A673 (cell line): ENCODE data around the gene ZSCAN32. TPM values are rescaled to one million over a fixed set of nuclear protein-coding genes. Genes with fewer than 3 reads are reported as not detected.

Experiments used
- BruUV-seq: library from RNA; stranded (reverse); fragments of 400-500 nt; replicated peaks from 2 replicates; lab custom pipeline; 2021; lab: Mats Ljungman, UMichigan
- CTCF ChIA-PET: fragments of 300-600 bp; sonication (Branson Sonifier 250); formaldehyde crosslinking; loops from one replicate; lab custom pipeline; 2022; ENCODE audit warnings: antibody characterized with exemption; lab: Charles Lee
- POLR2A ChIA-PET: fragments of 300-600 bp; sonication (Branson Sonifier 250); formaldehyde crosslinking; loops from one replicate; lab custom pipeline; 2022; ENCODE audit warnings: antibody characterized with exemption; ENCODE audit not compliant: low non-redundant PET; lab: Charles Lee
- DNase-seq: peaks from one replicate; pipeline ENCODE4 v3.0.0-alpha.2; 2015; ENCODE audit warnings: low spot score
- H3K27ac ChIP-seq: fragments of 200-600 bp; sonication (generic); 2 replicates; pipeline ENCODE4 v1.5.1; 2016; ENCODE audit warnings: mixed run types, low read depth, mild to moderate bottlenecking, mixed read lengths, antibody characterized with exemption, low read length; ENCODE audit not compliant: poor library complexity, severe bottlenecking
- H3K27me3 ChIP-seq: fragments of 200-600 bp; sonication (generic); replicated peaks from 2 replicates; pipeline ENCODE4 v1.6.1; 2017; ENCODE audit warnings: mixed run types, low read depth, mild to moderate bottlenecking, mixed read lengths, antibody characterized with exemption, low read length; ENCODE audit not compliant: insufficient read depth, poor library complexity
- H3K36me3 ChIP-seq: fragments of 200-600 bp; sonication (generic); 2 replicates; pipeline ENCODE4 v1.6.1; 2016; ENCODE audit warnings: mixed run types, mild to moderate bottlenecking, mixed read lengths, antibody characterized with exemption, low read length; ENCODE audit not compliant: insufficient read depth, poor library complexity, severe bottlenecking
- H3K4me1 ChIP-seq: fragments of 200-600 bp; sonication (generic); 2 replicates; pipeline ENCODE4 v1.6.1; 2017; ENCODE audit warnings: mixed run types, mild to moderate bottlenecking, mixed read lengths, antibody characterized with exemption, low read length; ENCODE audit not compliant: insufficient read depth, poor library complexity, severe bottlenecking
- H3K4me3 ChIP-seq: fragments of 200-600 bp; sonication (generic); 2 replicates; pipeline ENCODE4 v1.5.1; 2016; ENCODE audit warnings: low read depth, mixed run types, mild to moderate bottlenecking, mixed read lengths, low read length; ENCODE audit not compliant: poor library complexity, severe bottlenecking
- H3K9me3 ChIP-seq: fragments of 200-600 bp; sonication (generic); 2 replicates; pipeline ENCODE4 v1.6.1; 2016; ENCODE audit warnings: mixed run types, low read depth, mild to moderate bottlenecking, mixed read lengths, antibody characterized with exemption, low read length; ENCODE audit not compliant: poor library complexity, severe bottlenecking
- EZH2 ChIP-seq: fragments of 200-600 bp; sonication (generic); IDR thresholded peaks from 2 replicates; pipeline ENCODE4 v1.6.1; 2017; ENCODE audit warnings: borderline replicate concordance, low read depth, mild to moderate bottlenecking, mixed read lengths, antibody characterized with exemption, low read length; ENCODE audit not compliant: poor library complexity, severe bottlenecking
- intact Hi-C: fragments of 100-400 bp; cut with micrococcal nuclease; formaldehyde crosslinking; loops from one replicate; pipeline ENCODE4 v1.10.0; 2022; ENCODE audit not compliant: unreplicated experiment
- total RNA-seq: library from RNA; stranded (reverse); gene quantifications from 2 replicates; pipeline ENCODE4 v1.2.3, GENCODE V29; 2021
- TF ChIP-seq, protein P1 (sequence below): fragments of 300-800, 200-600 bp; sonication (generic); conservative IDR thresholded peaks from 2 replicates; pipeline ENCODE4 v1.5.1; 2017; ENCODE audit warnings: low read depth, mild to moderate bottlenecking, antibody characterized with exemption, low read length, moderate library complexity, mixed read lengths

The ZSCAN32 gene
- total RNA-seq, 1 experiment from 2014 or later: 17.3 TPM

DNA sequence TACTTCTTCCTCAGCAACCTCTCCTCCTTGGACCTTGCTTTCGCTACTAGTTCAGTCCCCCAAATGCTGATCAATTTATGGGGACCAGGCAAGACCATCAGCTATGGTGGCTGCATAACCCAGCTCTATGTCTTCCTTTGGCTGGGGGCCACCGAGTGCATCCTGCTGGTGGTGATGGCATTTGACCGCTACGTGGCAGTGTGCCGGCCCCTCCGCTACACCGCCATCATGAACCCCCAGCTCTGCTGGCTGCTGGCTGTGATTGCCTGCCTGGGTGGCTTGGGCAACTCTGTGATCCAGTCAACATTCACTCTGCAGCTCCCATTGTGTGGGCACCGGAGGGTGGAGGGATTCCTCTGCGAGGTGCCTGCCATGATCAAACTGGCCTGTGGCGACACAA is 44.7 kb downstream of the ZSCAN32 start:
- BruUV-seq: no TSS peak
- H3K27me3 ChIP-seq: peaks cover 9% of the 10 kb centered on the region
- TF ChIP-seq, protein P1, sequence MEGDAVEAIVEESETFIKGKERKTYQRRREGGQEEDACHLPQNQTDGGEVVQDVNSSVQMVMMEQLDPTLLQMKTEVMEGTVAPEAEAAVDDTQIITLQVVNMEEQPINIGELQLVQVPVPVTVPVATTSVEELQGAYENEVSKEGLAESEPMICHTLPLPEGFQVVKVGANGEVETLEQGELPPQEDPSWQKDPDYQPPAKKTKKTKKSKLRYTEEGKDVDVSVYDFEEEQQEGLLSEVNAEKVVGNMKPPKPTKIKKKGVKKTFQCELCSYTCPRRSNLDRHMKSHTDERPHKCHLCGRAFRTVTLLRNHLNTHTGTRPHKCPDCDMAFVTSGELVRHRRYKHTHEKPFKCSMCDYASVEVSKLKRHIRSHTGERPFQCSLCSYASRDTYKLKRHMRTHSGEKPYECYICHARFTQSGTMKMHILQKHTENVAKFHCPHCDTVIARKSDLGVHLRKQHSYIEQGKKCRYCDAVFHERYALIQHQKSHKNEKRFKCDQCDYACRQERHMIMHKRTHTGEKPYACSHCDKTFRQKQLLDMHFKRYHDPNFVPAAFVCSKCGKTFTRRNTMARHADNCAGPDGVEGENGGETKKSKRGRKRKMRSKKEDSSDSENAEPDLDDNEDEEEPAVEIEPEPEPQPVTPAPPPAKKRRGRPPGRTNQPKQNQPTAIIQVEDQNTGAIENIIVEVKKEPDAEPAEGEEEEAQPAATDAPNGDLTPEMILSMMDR: no peak
- TF ChIP-seq EZH2: no peak
- no peak overlapping the region for H3K27ac ChIP-seq
- no peak overlapping the region for H3K4me3 ChIP-seq
- ChIA-PET POLR2A (no interaction called here), CTCF (no interaction called here)
- H3K9me3 ChIP-seq: no peaks in the 10 kb centered on the region
- H3K36me3 ChIP-seq: no peaks in the 10 kb centered on the region
- no peak for DNase-seq
- intact Hi-C loops: no loop called here
- H3K4me1 ChIP-seq: no peaks in the 10 kb centered on the region

DNA sequence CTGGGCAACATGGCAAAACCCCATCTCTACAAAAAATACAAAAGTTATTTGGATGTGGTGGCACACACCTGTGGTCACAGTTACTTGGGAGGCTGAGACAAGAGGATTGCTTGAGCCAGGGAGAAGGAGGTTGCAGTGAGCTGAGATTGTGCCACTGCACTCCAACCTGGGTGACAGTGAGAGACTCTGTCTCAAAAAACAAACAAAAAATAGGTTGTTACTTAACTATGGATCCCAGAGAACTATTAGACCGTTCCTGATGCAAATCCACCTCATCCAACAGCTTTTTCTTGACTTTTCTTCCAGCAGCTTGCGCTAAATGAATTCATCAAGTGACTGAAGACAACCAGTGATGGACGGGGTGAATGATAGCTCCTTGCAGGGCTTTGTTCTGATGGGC is 45.2 kb downstream of the ZSCAN32 start, which contains the start of gene OR2C1:
Gene OR2C1 (plus strand): TSS at position 301 of the 400 bp plus-strand sequence. CDS start 52 bp downstream, at position 353.
- TF ChIP-seq, protein P1: no peak
- no peak for TF ChIP-seq EZH2
- ChIA-PET POLR2A (no interaction called here), CTCF (no interaction called here)
- intact Hi-C loops: no loop called here
- no TSS peak for BruUV-seq
- H3K27ac ChIP-seq: no peak within 1 kb of the TSS
- no peaks in the 10 kb centered on the region for H3K9me3 ChIP-seq
- no peaks in the 10 kb centered on the region for H3K36me3 ChIP-seq
- H3K4me1 ChIP-seq: no peaks in the 10 kb centered on the region
- no peak for DNase-seq
- no peak within 1 kb of the TSS for H3K4me3 ChIP-seq
- peaks cover 4% of the 10 kb centered on the region for H3K27me3 ChIP-seq

DNA sequence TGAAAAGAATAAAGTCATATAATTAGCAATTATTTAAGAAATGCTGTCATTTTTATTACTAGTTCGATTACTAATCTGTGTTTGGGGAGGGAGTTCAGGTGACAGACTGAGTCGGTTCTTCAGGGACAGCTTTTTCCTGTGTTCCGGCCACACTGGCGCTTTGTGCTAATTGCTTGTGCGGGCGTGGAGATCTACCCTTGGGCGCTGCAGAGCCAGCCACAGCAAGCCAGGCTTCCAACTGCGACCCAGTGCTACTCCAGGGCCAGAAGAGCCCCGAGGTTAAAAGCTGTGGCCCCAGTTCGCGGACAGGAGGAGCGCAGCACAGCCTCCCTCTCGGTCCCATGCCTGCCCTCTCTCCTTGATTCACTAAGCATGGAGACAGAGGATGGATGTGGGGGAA is 51.6 kb downstream of the ZSCAN32 start:
- Histone ChIP-seq H3K27ac (no peak overlapping the region), H3K27me3 (no peaks in the 10 kb centered on the region), H3K4me3 (no peak overlapping the region), H3K9me3 (no peaks in the 10 kb centered on the region), H3K36me3 (no peaks in the 10 kb centered on the region), H3K4me1 (no peaks in the 10 kb centered on the region)
- CTCF ChIA-PET: no interaction called here
- POLR2A ChIA-PET: no interaction called here
- intact Hi-C loops: no loop called here
- no peak for TF ChIP-seq EZH2
- TF ChIP-seq, protein P1: no peak
- BruUV-seq: no TSS peak
- DNase-seq: no peak
